ENCODE measurements around the gene ATP5F1C. TPM values are rescaled to one million over a fixed set of nuclear protein-coding genes. Genes with fewer than 3 reads are reported as not detected.
"Not testable (repeated sequence)": the region's sequence is repeated elsewhere in the genome, so short reads cannot be mapped to it uniquely, and the experiment has no call there.

Gene ATP5F1C
- polyA plus RNA-seq, result 100 to 1,000 TPM; 292 to 382 TPM

GRCh38 chr10:7787857-7788638 lies at the start of gene ATP5F1C, which contains the start of gene KIN:
TSS of gene ATP5F1C (plus strand) at chr10:7788177. CDS start at chr10:7788208, 31 bp downstream.
TSS of gene KIN (minus strand) at chr10:7787993. CDS start at chr10:7787933, 60 bp downstream.
- H3K27me3 ChIP-seq (ENCODE audit: control insufficient read depth in 1 of 2, insufficient read depth in 2 of 2, low read length in 2 of 2), result no peaks in the 10 kb centered on the region
- peak within 1 kb of the TSS; percentile 66 to 85 for H3K27ac ChIP-seq (ENCODE audit: low read depth in 2 of 2, low read length in 1 of 2)
- H3K9me3 ChIP-seq (ENCODE audit: control insufficient read depth in 2 of 2, insufficient read depth in 1 of 2, low read depth in 1 of 2, low read length in 1 of 2), result no peaks in the 10 kb centered on the region
- H3K4me3 ChIP-seq (ENCODE audit: low read depth in 1 of 2, low read length in 2 of 2), result peak within 1 kb of the TSS; percentile 91 to 100
- peaks cover 2% of the 10 kb centered on the region in 2 donors for H3K4me1 ChIP-seq (ENCODE audit: control insufficient read depth in 2 of 2, insufficient read depth in 2 of 2, low read length in 1 of 2)
- H3K36me3 ChIP-seq (ENCODE audit: control insufficient read depth in 2 of 2, insufficient read depth in 2 of 2, low read length in 1 of 2), result no peaks in the 10 kb centered on the region
- WGBS, 2 donors, result 1% methylated on average over 51 to 59 of the region's 59 CpGs

- WGBS, 2 donors, result 74% methylated on average over 20 of the region's 20 CpGs
- H3K27me3 ChIP-seq (ENCODE audit: control insufficient read depth in 1 of 2, insufficient read depth in 2 of 2, low read length in 2 of 2), result no peaks in the 10 kb centered on the region
These were observed 49.2 kb upstream of the ATP5F1C start for GRCh38 chr10:7738536-7739407.

GRCh38 chr10:7744307-7744706 lies 43.7 kb upstream of the ATP5F1C start:
- WGBS, 2 donors, result 89% methylated on average over 8 of the region's 8 CpGs
- Histone ChIP-seq H3K36me3 (ENCODE audit: control insufficient read depth in 2 of 2, insufficient read depth in 2 of 2, low read length in 1 of 2) (no peaks in the 10 kb centered on the region), H3K4me1 (ENCODE audit: control insufficient read depth in 2 of 2, insufficient read depth in 2 of 2, low read length in 1 of 2) (no peaks in the 10 kb centered on the region), H3K4me3 (ENCODE audit: low read depth in 1 of 2, low read length in 2 of 2) (no peak overlapping the region), H3K9me3 (ENCODE audit: control insufficient read depth in 2 of 2, insufficient read depth in 1 of 2, low read depth in 1 of 2, low read length in 1 of 2) (no peaks in the 10 kb centered on the region), H3K27me3 (ENCODE audit: control insufficient read depth in 1 of 2, insufficient read depth in 2 of 2, low read length in 2 of 2) (no peaks in the 10 kb centered on the region), H3K27ac (ENCODE audit: low read depth in 2 of 2, low read length in 1 of 2) (no peak overlapping the region)

More at GRCh38 chr10:7738536-7739407, 49.2 kb upstream of the ATP5F1C start:
- no peaks in the 10 kb centered on the region for H3K9me3 ChIP-seq (ENCODE audit: control insufficient read depth in 2 of 2, insufficient read depth in 1 of 2, low read depth in 1 of 2, low read length in 1 of 2)
- no peak overlapping the region for H3K27ac ChIP-seq (ENCODE audit: low read depth in 2 of 2, low read length in 1 of 2)
- no peaks in the 10 kb centered on the region for H3K36me3 ChIP-seq (ENCODE audit: control insufficient read depth in 2 of 2, insufficient read depth in 2 of 2, low read length in 1 of 2)
- no peak overlapping the region for H3K4me3 ChIP-seq (ENCODE audit: low read depth in 1 of 2, low read length in 2 of 2)
- no peaks in the 10 kb centered on the region for H3K4me1 ChIP-seq (ENCODE audit: control insufficient read depth in 2 of 2, insufficient read depth in 2 of 2, low read length in 1 of 2)

GRCh38 chr10:7748637-7749036 lies 39.3 kb upstream of the ATP5F1C start:
- WGBS, 2 donors, result 92 to 93% methylated on average over 7 of the region's 7 CpGs

GRCh38 chr10:7750222-7750621 lies 37.8 kb upstream of the ATP5F1C start:
- H3K9me3 ChIP-seq (ENCODE audit: control insufficient read depth in 2 of 2, insufficient read depth in 1 of 2, low read depth in 1 of 2, low read length in 1 of 2), result no peaks in the 10 kb centered on the region
- H3K4me3 ChIP-seq (ENCODE audit: low read depth in 1 of 2, low read length in 2 of 2), result no peak overlapping the region
- no peak overlapping the region for H3K27ac ChIP-seq (ENCODE audit: low read depth in 2 of 2, low read length in 1 of 2)
- no peaks in the 10 kb centered on the region for H3K4me1 ChIP-seq (ENCODE audit: control insufficient read depth in 2 of 2, insufficient read depth in 2 of 2, low read length in 1 of 2)
- no peaks in the 10 kb centered on the region for H3K27me3 ChIP-seq (ENCODE audit: control insufficient read depth in 1 of 2, insufficient read depth in 2 of 2, low read length in 2 of 2)
- peaks cover 3 to 14% of the 10 kb centered on the region in 2 donors for H3K36me3 ChIP-seq (ENCODE audit: control insufficient read depth in 2 of 2, insufficient read depth in 2 of 2, low read length in 1 of 2)
- 91 to 95% methylated on average over 5 of the region's 5 CpGs for WGBS, 2 donors

More at GRCh38 chr10:7748637-7749036, 39.3 kb upstream of the ATP5F1C start:
- not testable (repeated sequence) for H3K27ac ChIP-seq (ENCODE audit: low read depth in 2 of 2, low read length in 1 of 2); H3K4me1 ChIP-seq (ENCODE audit: control insufficient read depth in 2 of 2, insufficient read depth in 2 of 2, low read length in 1 of 2); H3K4me3 ChIP-seq (ENCODE audit: low read depth in 1 of 2, low read length in 2 of 2); H3K36me3 ChIP-seq (ENCODE audit: control insufficient read depth in 2 of 2, insufficient read depth in 2 of 2, low read length in 1 of 2); H3K27me3 ChIP-seq (ENCODE audit: control insufficient read depth in 1 of 2, insufficient read depth in 2 of 2, low read length in 2 of 2); H3K9me3 ChIP-seq (ENCODE audit: control insufficient read depth in 2 of 2, insufficient read depth in 1 of 2, low read depth in 1 of 2, low read length in 1 of 2)

- H3K9me3 ChIP-seq (ENCODE audit: control insufficient read depth in 2 of 2, insufficient read depth in 1 of 2, low read depth in 1 of 2, low read length in 1 of 2), result no peaks in the 10 kb centered on the region
- H3K4me3 ChIP-seq (ENCODE audit: low read depth in 1 of 2, low read length in 2 of 2), result no peak overlapping the region
- H3K4me1 ChIP-seq (ENCODE audit: control insufficient read depth in 2 of 2, insufficient read depth in 2 of 2, low read length in 1 of 2), result no peaks in the 10 kb centered on the region
- no peaks in the 10 kb centered on the region for H3K27me3 ChIP-seq (ENCODE audit: control insufficient read depth in 1 of 2, insufficient read depth in 2 of 2, low read length in 2 of 2)
- no peak overlapping the region for H3K27ac ChIP-seq (ENCODE audit: low read depth in 2 of 2, low read length in 1 of 2)
- 91 to 94% methylated on average over 6 of the region's 6 CpGs for WGBS, 2 donors
- H3K36me3 ChIP-seq (ENCODE audit: control insufficient read depth in 2 of 2, insufficient read depth in 2 of 2, low read length in 1 of 2), result peaks cover 3 to 17% of the 10 kb centered on the region in 2 donors
These were observed 35.7 kb upstream of the ATP5F1C start for GRCh38 chr10:7752251-7752650.

- Histone ChIP-seq H3K4me3 (ENCODE audit: low read depth in 1 of 2, low read length in 2 of 2) (no peak overlapping the region), H3K27ac (ENCODE audit: low read depth in 2 of 2, low read length in 1 of 2) (no peak overlapping the region), H3K4me1 (ENCODE audit: control insufficient read depth in 2 of 2, insufficient read depth in 2 of 2, low read length in 1 of 2) (no peaks in the 10 kb centered on the region), H3K27me3 (ENCODE audit: control insufficient read depth in 1 of 2, insufficient read depth in 2 of 2, low read length in 2 of 2) (no peaks in the 10 kb centered on the region), H3K36me3 (ENCODE audit: control insufficient read depth in 2 of 2, insufficient read depth in 2 of 2, low read length in 1 of 2) (peaks cover 3 to 17% of the 10 kb centered on the region in 2 donors), H3K9me3 (ENCODE audit: control insufficient read depth in 2 of 2, insufficient read depth in 1 of 2, low read depth in 1 of 2, low read length in 1 of 2) (no peaks in the 10 kb centered on the region)
- 97 to 100% methylated on average over 3 of the region's 3 CpGs for WGBS, 2 donors
These were observed 32.9 kb upstream of the ATP5F1C start for GRCh38 chr10:7755103-7755502.

- no peaks in the 10 kb centered on the region for H3K27me3 ChIP-seq (ENCODE audit: control insufficient read depth in 1 of 2, insufficient read depth in 2 of 2, low read length in 2 of 2)
- H3K4me3 ChIP-seq (ENCODE audit: low read depth in 1 of 2, low read length in 2 of 2), result no peak overlapping the region
- WGBS, 2 donors, result 67 to 71% methylated on average over 7 of the region's 7 CpGs
- H3K36me3 ChIP-seq (ENCODE audit: control insufficient read depth in 2 of 2, insufficient read depth in 2 of 2, low read length in 1 of 2), result peaks cover 3 to 17% of the 10 kb centered on the region in 2 donors
- no peaks in the 10 kb centered on the region for H3K9me3 ChIP-seq (ENCODE audit: control insufficient read depth in 2 of 2, insufficient read depth in 1 of 2, low read depth in 1 of 2, low read length in 1 of 2)
- no peak overlapping the region for H3K27ac ChIP-seq (ENCODE audit: low read depth in 2 of 2, low read length in 1 of 2)
- no peaks in the 10 kb centered on the region for H3K4me1 ChIP-seq (ENCODE audit: control insufficient read depth in 2 of 2, insufficient read depth in 2 of 2, low read length in 1 of 2)
These were observed 31.5 kb upstream of the ATP5F1C start for GRCh38 chr10:7756360-7756992.

GRCh38 chr10:7763929-7764328 lies 24.0 kb upstream of the ATP5F1C start:
- Histone ChIP-seq H3K36me3 (ENCODE audit: control insufficient read depth in 2 of 2, insufficient read depth in 2 of 2, low read length in 1 of 2) (peaks cover 5 to 8% of the 10 kb centered on the region in 2 donors), H3K4me1 (ENCODE audit: control insufficient read depth in 2 of 2, insufficient read depth in 2 of 2, low read length in 1 of 2) (no peaks in the 10 kb centered on the region), H3K4me3 (ENCODE audit: low read depth in 1 of 2, low read length in 2 of 2) (no peak overlapping the region), H3K27me3 (ENCODE audit: control insufficient read depth in 1 of 2, insufficient read depth in 2 of 2, low read length in 2 of 2) (no peaks in the 10 kb centered on the region), H3K9me3 (ENCODE audit: control insufficient read depth in 2 of 2, insufficient read depth in 1 of 2, low read depth in 1 of 2, low read length in 1 of 2) (no peaks in the 10 kb centered on the region), H3K27ac (ENCODE audit: low read depth in 2 of 2, low read length in 1 of 2) (no peak overlapping the region)
- WGBS, 2 donors, result 72 to 78% methylated on average over 5 of the region's 5 CpGs
